Renal cortex interstitium (tissue), 15 donors: ENCODE measurements around the gene ETDB. TPM values are rescaled to one million over a fixed set of nuclear protein-coding genes. Genes with fewer than 3 reads are reported as not detected.
"Not testable (repeated sequence)": the region's sequence is repeated elsewhere in the genome, so short reads cannot be mapped to it uniquely, and the experiment has no call there.

ENCODE experiments used
- DNase-seq, 11 donors: peaks; one replicate each; pipeline ENCODE4 v3.0.0-alpha.2; 2013; ENCODE audit warnings: low read depth in 9 of 11, low spot score in 4 of 11; ENCODE audit errors: extremely low read depth in 1 of 11
- long read RNA-seq, 16 experiments: transcript quantifications; one replicate each; lab custom pipeline, GENCODE V29; 2026
- polyA plus RNA-seq, 3 donors: library from polyadenylated mRNA; unstranded; fragments of 120-200 nt; gene quantifications; one replicate each; pipeline ENCODE4 v1.2.1, GENCODE V29; 2013; ENCODE audit not compliant: insufficient read length in 3 of 3

ETDB gene
- polyA plus RNA-seq, result not detected
- long read RNA-seq, donor 1, result 0 reads
- long read RNA-seq, donor 2, result 0 reads
- long read RNA-seq, donor 3, result 0 reads
- long read RNA-seq, donor 4, result 0 reads
- long read RNA-seq, donor 5, result 0 reads
- long read RNA-seq, donor 6, result 0 reads
- long read RNA-seq, donor 7, result 0 reads
- long read RNA-seq, donor 8, result 0 reads
- long read RNA-seq, donor 9, result 0 reads
- long read RNA-seq, donor 10, result 0 reads
- long read RNA-seq, donor 11, result 0 reads
- long read RNA-seq, donor 12, result 0 reads
- long read RNA-seq, donor 13, result 0 reads
- long read RNA-seq, donor 14, result 0 reads
- long read RNA-seq, donor 15, result 0 reads
- long read RNA-seq, donor 16, result 0 reads

DNA sequence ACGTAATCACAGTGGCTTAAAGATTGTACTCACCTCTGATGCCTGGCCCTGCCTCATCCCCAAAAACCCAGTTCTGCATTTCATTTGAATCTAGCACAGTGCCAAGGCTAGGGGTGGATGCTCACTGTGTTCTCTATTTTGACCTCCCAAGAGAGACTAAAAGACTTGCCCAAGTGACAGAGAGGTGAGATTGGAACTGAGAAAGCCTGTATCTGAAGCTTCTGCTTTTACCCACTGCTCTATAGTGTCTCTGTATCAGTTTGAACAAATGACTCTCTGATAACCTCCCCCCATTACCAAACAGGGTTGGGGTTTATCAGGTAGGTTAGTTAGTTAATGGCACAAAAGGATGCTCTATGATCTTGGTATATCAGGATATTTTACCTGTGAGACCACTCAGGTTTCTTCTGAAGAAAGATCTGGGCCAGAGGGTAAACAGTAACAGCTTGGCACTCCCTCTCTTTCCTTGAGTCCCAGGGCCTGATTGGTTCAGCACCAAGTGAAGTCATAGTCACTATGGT lies at the start of gene ETDB:
Gene ETDB, minus strand, starts transcription at position 471 of the 521 bp plus-strand sequence. CDS start 1,265 bp downstream, outside the sequence.
- not testable (repeated sequence) for DNase-seq

DNA sequence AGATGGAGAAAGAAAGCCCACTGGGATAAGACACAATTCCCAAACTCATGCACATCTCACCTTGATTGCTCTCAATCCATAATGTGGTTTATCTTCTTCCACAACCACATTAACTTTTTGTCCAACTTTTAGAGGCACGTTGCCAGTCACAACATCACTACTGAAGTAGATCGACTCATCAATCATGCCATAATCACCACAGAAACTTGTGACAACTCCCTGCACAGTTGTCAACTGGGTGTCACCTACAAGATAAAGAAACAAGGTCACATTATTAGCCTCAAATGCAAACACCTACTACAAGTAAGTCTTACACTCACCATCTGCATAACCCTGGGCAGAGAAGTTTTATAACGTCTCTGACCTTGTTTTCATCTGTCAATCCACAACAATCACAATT lies 49.2 kb upstream of the ETDB start:
- not testable (repeated sequence) for DNase-seq

DNA sequence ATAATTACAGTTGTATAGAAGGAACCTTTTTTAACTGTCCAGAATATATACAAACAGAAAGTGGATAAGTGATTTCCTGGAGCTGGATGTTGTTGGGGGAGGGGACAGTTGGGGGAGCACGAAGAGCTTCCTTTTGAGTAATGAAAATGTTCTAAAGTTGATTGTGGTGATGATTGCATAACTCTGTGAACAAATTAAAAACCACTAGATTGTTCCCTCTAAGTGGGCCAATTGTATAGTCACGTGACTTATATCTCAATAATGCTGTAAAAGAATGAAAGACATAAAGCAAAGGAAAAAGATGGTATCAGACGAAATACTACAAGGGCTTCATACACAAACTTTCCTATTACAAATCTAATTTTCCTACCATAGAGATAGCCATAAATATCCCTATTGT lies 48.2 kb upstream of the ETDB start:
- no peak for DNase-seq

DNA sequence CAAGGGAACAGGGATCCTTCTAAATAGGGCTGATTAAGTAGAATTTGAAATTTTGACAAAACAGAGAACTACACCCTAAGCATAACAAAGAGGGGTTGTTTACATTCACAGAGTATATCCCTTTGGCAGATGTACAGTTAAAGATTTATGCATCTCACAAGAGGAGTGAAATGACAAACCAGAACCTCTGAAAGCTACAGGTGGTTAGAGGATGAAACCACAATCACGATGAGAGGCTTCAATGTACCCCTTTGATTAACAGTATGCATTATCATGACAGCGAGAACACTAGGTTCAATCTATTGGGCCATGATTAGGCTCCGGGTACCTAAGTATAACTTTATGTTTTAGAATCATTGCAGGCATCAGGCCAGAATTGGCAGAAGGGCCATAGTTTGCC lies 34.4 kb upstream of the ETDB start:
- not testable (repeated sequence) for DNase-seq

DNA sequence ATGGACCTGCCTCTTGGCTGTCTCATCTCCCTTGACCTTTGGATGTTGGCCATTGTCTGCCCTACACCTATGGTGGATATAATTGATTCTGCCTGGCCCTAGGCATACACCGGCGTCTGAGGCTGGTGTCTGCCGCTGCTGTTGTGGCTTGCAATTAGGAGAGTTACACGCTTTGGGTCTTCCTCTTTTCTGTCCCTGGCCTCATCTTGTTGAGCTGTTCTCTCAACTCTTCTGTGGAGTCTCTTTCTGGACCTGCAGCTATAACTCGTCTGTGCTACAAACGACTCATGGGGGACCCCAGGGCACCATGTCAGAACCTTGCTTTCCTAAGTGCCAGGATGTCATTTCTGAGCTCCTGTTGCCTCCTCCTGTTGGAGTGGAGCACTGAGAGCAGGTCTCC lies 5.8 kb upstream of the ETDB start:
- not testable (repeated sequence) for DNase-seq

DNA sequence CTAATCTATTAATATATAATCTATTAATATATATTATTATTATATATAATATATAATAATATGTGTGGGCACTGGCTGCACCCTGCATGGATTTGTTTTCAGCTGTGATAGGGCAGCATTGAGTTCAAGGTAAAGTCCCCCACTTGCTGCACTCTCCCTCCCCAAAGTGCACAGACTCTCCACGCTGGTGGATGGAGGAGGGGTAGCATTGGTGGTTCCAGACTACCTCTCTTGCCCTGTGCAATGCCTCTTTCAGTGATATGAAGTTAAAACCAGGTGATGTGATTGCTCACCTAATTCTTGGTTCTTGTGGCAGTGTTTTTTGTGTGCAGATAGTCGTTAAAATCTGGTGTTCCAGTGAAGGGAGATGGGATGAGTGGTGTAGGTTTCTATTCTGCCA lies 4.3 kb downstream of the ETDB start:
- not testable (repeated sequence) for DNase-seq

DNA sequence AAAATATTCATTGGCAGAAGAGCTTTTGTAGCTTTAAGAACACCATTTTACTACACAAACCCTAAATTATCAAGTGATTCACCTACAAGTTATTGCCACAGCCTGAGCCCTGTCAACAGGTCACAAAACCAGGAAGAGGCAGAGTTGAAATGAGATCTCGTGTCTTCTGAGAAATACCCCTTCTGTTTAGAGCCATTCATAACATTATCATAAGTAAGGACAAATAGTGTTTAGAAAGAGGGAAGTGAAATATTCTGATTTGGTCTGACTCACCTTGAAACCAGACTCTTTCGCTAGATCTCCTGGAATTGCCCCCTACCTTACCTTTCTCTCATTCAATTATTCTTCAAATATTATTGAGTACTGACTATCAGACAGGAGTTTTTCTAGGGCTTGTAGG lies 5.9 kb downstream of the ETDB start:
- no peak for DNase-seq

DNA sequence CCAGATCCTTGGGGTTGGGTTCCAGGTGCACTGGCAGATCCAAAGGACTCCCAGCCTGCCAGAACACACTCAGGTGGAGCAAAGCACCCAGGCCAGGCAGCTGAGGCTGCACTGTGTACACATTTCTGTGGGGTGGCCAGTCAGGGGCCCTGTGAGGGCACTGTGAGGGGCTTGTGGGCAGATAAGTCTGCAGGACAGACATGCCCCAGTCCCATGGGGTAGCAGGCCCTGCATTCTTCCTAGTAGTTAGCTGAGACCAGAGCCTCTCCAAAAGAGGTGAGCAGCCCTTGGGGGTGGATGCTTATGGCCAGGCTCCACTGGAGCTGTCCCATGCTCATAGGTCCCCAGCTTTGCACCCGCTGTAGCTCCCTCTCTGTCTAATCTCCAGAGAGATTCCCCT lies 7.6 kb downstream of the ETDB start:
- DNase-seq, result no peak

DNA sequence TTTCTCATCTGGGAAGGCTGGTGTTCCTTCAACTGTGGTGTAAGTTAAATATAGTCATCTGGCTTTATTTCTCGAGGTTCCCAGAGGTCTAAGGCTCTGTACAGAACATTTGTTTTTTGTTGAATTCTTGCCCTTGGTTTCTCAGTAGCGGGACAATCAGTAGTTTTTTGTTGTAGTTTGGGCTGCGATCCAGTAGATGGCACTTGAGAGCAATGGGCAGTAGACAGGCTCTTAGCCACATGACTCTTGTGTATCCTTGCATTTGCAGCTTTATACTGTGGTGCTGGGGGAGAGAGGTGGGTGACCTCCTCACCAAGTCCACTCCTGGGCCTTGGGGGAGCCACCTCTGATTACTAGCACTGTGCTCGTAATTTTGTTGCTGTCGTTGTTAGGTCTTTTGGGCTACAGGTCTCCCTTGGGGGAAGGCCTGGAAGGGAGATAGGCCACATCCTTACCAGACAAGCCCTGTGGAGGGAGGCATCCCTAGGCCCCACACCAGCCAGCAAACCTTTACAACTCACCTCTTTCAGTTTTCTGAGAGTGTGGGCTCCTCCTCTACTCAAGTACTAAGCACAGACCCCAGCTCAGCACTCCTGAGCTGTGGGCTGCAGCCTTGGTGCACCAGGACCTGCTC lies 8.1 kb downstream of the ETDB start:
- no peak for DNase-seq

DNA sequence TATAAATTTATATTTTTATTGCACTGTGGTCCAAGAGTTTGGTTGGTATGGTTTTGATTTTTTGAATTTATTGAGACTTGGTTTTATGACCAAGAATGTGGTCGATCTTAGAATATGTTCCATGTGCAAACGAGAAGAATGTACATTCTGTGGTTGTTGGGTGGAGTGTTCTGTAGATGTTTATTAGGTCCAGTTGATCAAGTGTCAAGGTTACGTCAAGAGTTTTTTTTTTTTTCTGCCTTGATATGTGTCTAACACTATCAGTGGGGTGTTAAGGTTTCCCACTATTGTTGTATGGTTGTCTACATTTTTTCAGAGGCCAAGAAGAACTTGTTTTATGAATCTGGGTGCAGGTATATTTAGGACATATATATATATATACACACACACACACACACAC lies 10.8 kb downstream of the ETDB start:
- no peak for DNase-seq

DNA sequence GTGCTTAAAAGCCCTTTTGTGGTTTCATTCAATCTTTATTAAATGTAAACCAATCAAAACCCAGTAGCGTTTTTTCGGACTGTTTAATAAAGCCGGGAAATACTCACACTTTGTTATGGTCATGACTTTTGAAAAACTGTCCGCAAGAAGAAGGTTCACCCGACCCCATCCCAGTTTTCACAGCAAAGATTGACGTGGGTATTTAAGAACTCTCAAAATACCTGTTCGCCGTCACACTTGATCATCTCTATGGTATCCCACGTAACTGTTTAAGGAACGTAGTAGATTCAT lies 20.9 kb downstream of the ETDB start:
- DNase-seq, result no peak

DNA sequence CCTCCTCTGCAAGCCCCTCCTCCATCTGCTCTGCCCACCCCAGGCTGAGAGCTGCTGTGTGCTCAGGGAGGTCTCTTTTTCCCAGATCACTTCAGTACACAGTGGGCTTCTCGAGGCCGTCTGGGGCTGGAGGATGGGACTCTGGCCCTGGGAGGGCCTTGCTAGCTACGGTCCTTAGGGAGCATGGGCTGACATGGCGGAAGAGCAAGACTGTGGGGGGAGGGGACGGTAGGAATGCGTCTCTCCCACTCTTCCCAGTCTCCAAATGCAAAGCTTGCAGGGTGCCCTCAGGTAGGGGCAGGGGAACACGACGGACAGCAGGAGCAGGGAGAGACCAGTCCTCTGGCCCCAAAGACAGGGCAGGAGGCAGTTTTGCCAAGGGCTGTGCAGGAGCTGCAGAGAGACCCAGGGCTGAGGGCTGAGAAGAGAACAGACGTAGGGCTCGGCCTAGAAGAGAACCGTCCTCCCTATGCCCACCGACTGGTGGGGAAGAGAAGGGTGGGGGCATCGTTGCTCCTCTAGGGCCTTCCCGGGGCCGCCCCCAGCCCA lies 23.1 kb downstream of the ETDB start:
- not testable (repeated sequence) for DNase-seq

DNA sequence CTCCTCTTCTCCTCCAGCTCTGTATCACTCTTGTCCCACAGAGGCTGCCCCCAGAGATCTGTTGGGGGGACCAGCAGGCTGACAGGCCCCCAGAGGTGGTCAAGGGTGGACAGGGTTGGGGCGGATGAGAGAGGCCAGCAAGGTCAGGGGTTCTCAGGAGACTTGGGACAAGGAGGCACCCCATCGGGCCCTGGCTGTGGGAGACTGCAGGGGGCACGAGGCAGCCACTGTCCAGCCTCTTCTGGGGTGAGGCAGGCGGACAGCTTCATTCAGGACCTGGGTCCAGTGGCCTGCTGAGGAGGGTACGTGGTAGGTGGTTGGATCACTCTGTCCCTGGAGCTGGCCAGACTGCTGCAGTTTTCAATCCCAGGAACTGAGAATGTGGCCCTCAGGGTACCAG lies 24.6 kb downstream of the ETDB start:
- no peak for DNase-seq

DNA sequence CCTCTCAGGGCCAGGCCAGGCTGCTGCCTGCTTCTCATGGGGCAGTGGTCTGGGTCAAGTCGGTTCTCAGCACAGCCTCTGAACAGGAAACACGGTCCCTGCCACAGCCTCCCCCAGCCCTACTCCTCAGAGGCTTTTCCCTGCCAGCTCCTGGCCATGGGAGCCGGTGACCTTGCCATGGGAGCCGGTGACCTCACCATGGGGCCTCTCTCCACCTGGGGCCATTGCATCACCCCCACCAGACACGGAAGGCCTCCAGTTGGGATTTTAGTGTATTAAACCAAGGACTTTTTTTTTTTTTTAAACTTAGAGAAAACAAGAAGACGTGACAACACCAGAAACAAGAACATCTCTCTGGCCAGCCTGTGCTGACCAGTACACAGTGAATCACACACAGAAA lies 25.6 kb downstream of the ETDB start:
- DNase-seq, result no peak

DNA sequence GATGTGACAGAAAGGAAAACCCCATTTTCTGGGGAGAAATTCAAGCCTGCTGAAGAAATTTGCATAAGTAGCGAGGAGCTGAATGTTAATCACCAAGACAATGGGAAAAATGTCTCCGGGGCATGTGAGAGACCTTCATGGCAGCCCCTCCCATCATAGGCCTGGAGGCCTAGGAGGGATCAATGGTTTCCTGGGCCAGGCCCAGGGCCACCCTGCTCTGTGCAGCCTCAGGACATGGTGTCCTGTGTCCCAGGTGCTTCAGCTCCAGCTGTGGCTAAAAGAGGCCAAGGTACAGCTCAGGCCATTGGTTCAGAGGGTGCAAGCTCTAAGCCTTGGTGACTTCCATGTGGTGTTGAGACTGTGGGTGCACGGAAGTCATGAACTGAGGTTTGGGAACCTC lies 31.2 kb downstream of the ETDB start:
- DNase-seq, result no peak

DNA sequence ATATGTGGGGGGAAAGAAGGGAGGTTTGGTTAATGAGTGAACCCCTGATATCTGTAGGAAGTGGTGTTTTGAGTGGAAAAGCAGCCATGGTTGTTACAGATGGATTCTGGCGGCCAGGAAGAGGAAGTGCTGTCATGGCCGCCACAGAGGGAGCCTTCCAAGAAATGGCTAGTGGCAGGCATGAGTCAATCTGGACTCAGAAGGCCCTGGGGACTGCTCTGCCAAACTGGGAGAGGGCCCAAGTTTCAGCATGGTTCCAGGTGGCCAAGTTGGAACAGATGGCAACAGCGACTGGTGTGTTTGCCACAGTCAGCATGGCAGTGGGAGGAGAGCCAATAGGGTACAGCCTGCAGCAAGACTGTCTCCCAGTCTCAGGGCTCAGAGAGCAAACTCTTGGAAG lies 32.5 kb downstream of the ETDB start:
- DNase-seq, result no peak

DNA sequence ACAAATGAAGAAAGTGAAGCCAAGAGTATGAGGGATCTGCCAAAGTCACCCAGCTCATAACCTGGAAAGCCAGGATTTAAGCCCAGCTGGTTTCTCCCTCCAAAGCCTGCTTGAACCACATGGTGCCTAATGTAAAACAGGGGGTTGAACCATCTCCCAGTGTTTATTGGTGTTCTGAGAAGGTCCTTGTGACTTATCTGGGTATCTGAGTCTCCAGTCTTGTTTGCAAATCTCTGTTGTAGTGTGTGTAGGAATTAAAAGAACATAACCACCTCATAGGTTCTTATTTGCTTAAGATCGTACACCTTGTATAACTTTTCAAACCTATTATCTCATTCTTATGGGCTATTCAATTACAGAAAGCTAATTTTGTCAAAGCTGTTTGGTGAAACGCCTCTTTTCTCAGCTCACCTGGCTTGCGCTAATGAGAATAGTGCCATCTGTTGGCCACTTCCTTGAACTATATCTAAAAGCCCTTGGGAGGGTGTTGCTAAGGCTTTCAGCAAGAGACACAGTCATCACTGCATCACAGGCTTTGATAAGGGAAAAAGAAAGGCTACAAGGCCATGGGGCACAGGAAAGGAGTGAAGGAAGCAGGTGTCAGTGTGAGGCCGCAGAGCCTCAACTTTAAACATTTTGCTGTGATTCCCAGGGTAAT lies 34.0 kb downstream of the ETDB start:
- DNase-seq, result peak in 3 of 11 donors; percentile 25 to 54 (median 29)

DNA sequence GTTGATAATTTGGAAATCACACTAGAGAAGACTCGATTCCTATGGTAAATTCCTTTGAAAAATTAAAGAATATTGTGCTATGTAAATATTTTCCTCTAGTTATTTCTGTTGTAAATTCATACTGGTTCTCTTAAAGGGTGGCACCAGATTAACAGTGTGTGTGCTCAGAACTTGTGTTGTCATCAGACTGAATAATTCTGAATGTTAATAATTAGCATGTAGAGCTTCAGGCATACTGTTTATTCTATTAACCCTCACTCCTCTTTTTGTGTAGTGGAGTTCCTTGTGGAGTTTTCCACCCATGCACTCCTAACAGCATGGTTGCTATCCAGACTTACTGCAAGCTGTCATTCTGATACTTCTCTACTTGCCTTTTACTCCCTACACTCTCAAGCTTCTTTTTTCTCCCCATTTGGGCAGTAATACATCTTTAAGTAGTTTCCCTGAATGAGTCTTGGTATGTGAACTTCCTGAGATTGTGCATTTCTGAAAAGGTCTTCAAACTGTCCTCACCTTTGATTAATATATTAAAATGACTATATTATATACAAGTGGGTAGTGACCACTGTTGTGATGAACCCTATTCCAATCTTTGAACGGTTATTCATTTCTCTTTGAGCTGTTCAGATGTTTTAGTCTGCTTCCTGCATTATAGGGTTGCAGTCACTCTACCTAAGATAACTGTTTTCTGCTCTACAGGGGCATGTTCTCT lies 38.5 kb downstream of the ETDB start:
- DNase-seq, result no peak
